HFFc6 (cell line): ENCODE measurements around the gene AKIRIN2. TPM values are rescaled to one million over a fixed set of nuclear protein-coding genes. Genes with fewer than 3 reads are reported as not detected.

Experiments
- DNase-seq: peaks from one replicate; pipeline ENCODE4 v3.0.0-alpha.2; 2018
- H3K27ac Mint-ChIP-seq: 2 replicates; pipeline ENCODE4 v1.8.0; 2020; ENCODE audit warnings: mild to moderate bottlenecking, mixed read lengths
- H3K27me3 Mint-ChIP-seq: 2 replicates; pipeline ENCODE4 v1.8.0; 2021; ENCODE audit warnings: mild to moderate bottlenecking, moderate library complexity, mixed read lengths; ENCODE audit not compliant: insufficient read depth
- H3K36me3 Mint-ChIP-seq: 2 replicates; pipeline ENCODE4 v1.8.0; 2021; ENCODE audit warnings: low read depth, mixed read lengths
- H3K4me1 Mint-ChIP-seq: 2 replicates; pipeline ENCODE4 v1.8.0; 2020; ENCODE audit warnings: low read depth, mixed read lengths
- H3K4me3 Mint-ChIP-seq: 2 replicates; pipeline ENCODE4 v1.8.0; 2020; ENCODE audit warnings: mild to moderate bottlenecking, moderate library complexity, mixed read lengths
- H3K9me3 Mint-ChIP-seq: 2 replicates; pipeline ENCODE4 v1.8.0; 2020; ENCODE audit warnings: mild to moderate bottlenecking, mixed read lengths
- CTCF ChIP-seq: fragments of 200-600 bp; sonication (generic); IDR thresholded peaks from 2 replicates; pipeline ENCODE4 v1.5.0; 2021; ENCODE audit warnings: antibody characterized with exemption, mild to moderate bottlenecking
- total RNA-seq, 6 experiments: library from RNA; stranded (reverse); fragmentation: NEBNext Ultra II Directional; extraction: Animal tissue kit (Norgen Biotek cat#: 25700); gene quantifications; 2 replicates in 1 of 6; 3 replicates in 5 of 6; pipeline ENCODE4 v1.2.3, GENCODE V29; 2021

Gene AKIRIN2
- total RNA-seq, 6 experiments from 2014 or later, result 47.0 to 63.1 (median 55.8) TPM

GRCh38 chr6:87641065-87641692 lies 60.9 kb downstream of the AKIRIN2 start:
- H3K27me3 Mint-ChIP-seq, result peaks cover 2% of the 10 kb centered on the region; the same call in 1 of the 2 replicates
- H3K9me3 Mint-ChIP-seq, result no peaks in the 10 kb centered on the region
- peak overlapping the region; percentile 26; the same call in 1 of the 2 replicates for H3K27ac Mint-ChIP-seq
- peaks cover 10% of the 10 kb centered on the region for H3K4me1 Mint-ChIP-seq
- TF ChIP-seq CTCF, result no peak
- peaks cover 12% of the 10 kb centered on the region for H3K36me3 Mint-ChIP-seq
- DNase-seq, result no peak
- H3K4me3 Mint-ChIP-seq, result no peak overlapping the region

GRCh38 chr6:87639373-87639772 lies 62.7 kb downstream of the AKIRIN2 start:
- no peak for DNase-seq
- TF ChIP-seq CTCF, result no peak
- peaks cover 12% of the 10 kb centered on the region for H3K36me3 Mint-ChIP-seq
- H3K9me3 Mint-ChIP-seq, result no peaks in the 10 kb centered on the region
- H3K27ac Mint-ChIP-seq, result no peak overlapping the region; the same call in 1 of the 2 replicates
- H3K4me3 Mint-ChIP-seq, result no peak overlapping the region
- peaks cover 2% of the 10 kb centered on the region; the same call in 1 of the 2 replicates for H3K27me3 Mint-ChIP-seq
- H3K4me1 Mint-ChIP-seq, result peaks cover 10% of the 10 kb centered on the region

- H3K9me3 Mint-ChIP-seq, result no peaks in the 10 kb centered on the region
Measured at GRCh38 chr6:87637106-87637505, 64.9 kb downstream of the AKIRIN2 start.

GRCh38 chr6:87636315-87636714 lies 65.7 kb downstream of the AKIRIN2 start:
- H3K27me3 Mint-ChIP-seq, result no peaks in the 10 kb centered on the region
- no peak overlapping the region for H3K27ac Mint-ChIP-seq
- H3K4me3 Mint-ChIP-seq, result no peak overlapping the region
- no peak for DNase-seq
- H3K4me1 Mint-ChIP-seq, result peaks cover 5% of the 10 kb centered on the region
- TF ChIP-seq CTCF, result no peak
- no peaks in the 10 kb centered on the region for H3K9me3 Mint-ChIP-seq
- H3K36me3 Mint-ChIP-seq, result peaks cover 12% of the 10 kb centered on the region

More at GRCh38 chr6:87637106-87637505, 64.9 kb downstream of the AKIRIN2 start:
- peaks cover 10% of the 10 kb centered on the region for H3K4me1 Mint-ChIP-seq
- H3K27me3 Mint-ChIP-seq, result no peaks in the 10 kb centered on the region
- H3K36me3 Mint-ChIP-seq, result peaks cover 12% of the 10 kb centered on the region
- TF ChIP-seq CTCF, result no peak
- H3K27ac Mint-ChIP-seq, result no peak overlapping the region
- DNase-seq, result no peak
- H3K4me3 Mint-ChIP-seq, result no peak overlapping the region

GRCh38 chr6:87633851-87634250 lies 68.2 kb downstream of the AKIRIN2 start:
- peaks cover 13% of the 10 kb centered on the region for H3K4me1 Mint-ChIP-seq
- no peaks in the 10 kb centered on the region for H3K27me3 Mint-ChIP-seq
- H3K4me3 Mint-ChIP-seq, result no peak overlapping the region
- H3K36me3 Mint-ChIP-seq, result peaks cover 14% of the 10 kb centered on the region
- DNase-seq, result no peak
- no peak for TF ChIP-seq CTCF
- no peak overlapping the region for H3K27ac Mint-ChIP-seq
- no peaks in the 10 kb centered on the region for H3K9me3 Mint-ChIP-seq
